NOMO-1 (cell line): ENCODE data around the gene WNK4.
"Not testable (repeated sequence)": the region's sequence is repeated elsewhere in the genome, so short reads cannot be mapped to it uniquely, and the experiment has no call there.

Source experiments
- DNase-seq, 2 experiments: peaks; one replicate each; lab custom pipeline; 2025; ENCODE audit not compliant: unreplicated experiment in 2 of 2; lab: John Stamatoyannopoulos, UW

WNK4 gene

GRCh38 chr17:42769964-42770363, 10.4 kb upstream of the WNK4 start:
- not testable (repeated sequence) for DNase-seq

DNA sequence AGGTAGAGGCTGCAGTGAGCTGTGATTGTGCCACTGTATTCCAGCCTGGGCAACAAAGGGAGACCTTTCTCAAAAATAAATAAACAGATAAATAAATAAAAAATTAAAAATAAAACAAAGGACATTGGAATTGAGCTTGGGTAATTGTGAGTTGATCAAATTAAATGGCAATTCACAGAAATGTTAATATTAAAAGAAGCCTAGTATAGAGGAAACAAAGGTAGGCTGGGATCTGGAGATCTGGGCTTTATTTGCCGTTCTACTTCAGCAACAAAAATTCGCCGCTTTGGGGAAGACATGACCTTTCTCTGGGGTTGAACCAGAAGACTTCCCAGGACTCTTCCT, 7.5 kb upstream of the WNK4 start:
- no peak for DNase-seq

DNA sequence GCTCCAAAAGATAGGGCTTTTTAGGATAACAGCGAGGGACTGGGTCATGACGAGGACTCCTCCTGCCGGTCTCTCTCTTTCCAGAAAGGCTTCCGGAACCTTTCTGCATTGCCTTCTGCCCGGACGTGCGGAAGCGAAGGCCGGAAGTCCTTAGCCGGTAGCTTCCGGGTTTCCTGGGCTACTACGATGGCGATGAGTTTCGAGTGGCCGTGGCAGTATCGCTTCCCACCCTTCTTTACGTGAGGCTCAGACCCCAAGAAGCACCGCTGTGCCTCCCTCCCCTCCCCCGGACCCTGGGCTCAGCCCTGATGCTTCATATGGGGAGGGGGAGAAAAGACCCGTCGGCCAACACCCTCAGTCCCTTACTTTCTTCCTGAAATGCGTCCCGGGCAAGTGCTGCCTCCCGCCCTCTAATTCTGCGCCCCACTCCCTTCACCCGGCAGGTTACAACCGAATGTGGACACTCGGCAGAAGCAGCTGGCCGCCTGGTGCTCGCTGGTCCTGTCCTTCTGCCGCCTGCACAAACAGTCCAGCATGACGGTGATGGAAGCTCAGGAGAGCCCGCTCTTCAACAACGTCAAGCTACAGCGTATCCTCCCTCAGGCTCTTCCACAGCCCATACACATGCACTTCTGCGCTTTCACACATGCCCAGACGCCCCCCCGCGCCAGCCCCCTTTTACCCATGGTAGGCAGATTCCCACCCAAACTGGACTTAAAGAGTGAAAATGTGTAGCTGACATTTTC, 6.9 kb upstream of the WNK4 start, which contains the start of gene VPS25:
Gene VPS25 (plus strand): TSS at position 160 of the 746 bp plus-strand sequence. CDS start 27 bp downstream, at position 187.
- DNase-seq: peak; percentile 69 to 72

DNA sequence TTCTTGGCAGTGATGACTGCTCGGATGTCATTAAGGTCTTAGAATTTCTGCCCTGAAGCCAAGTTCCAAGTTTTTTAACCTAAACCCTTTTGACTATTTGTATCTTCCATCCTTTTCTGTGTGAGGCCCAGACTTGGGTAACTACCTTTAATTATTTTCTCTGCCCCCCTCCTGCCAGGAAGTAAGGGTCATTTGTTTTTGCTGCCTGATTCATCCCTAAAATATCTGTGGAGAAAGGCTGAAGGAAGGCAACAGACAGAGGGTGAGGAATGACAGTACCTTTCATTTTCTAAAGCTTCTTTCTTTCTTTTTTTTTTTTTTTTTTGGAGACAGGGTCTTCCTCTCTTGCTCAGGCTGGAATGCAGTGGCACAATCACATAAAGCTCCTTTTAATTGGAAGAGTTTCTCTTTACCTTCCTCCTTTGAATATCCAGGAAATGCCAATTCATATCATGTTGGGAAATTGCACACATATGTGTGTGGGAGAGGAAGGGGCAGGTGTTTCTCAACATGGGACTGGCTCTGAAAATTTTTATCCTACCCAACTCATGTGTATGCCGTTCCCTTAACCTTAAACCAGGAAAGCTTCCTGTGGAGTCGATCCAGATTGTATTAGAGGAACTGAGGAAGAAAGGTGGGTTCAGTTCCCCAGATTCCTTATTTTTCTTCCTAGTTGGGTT, 6.2 kb upstream of the WNK4 start:
- no peak for DNase-seq

- DNase-seq: peak in 1 of 2 experiments; percentile 20
These were observed 4.8 kb upstream of the WNK4 start for GRCh38 chr17:42775534-42776098.

GRCh38 chr17:42778570-42778969, 1.8 kb upstream of the WNK4 start:
- DNase-seq: no peak

- DNase-seq: no peak
These were observed 990 bp upstream of the WNK4 start for GRCh38 chr17:42779304-42779935.

- DNase-seq: no peak
These were observed 635 bp downstream of the WNK4 start for GRCh38 chr17:42780851-42781638.

DNA sequence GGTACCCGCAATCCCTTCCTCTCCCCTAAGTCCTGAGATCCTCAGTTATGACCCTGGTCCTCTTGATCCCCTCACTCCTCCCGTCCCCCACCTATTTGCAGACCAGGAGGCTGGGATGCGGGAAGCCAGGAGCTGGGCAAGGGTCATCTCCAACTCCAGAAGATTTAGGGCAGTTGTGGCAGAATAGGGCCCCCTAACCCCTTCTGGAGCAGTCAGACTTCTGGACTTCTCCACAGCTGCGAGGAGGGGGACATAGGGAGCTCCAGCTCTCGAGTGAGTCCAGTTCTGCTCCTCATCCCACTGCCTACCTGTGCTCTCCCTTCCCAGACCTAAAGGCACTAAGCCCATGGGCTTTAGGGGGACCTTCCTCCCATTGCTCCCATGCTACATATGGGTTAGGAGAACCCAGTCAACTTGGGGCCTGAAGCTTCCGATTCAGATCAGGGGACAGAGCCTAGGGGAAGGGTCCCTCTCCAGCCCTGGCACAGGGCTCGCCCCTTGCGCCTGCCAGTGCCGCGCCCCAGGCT, 1.3 kb downstream of the WNK4 start:
- no peak for DNase-seq

DNA sequence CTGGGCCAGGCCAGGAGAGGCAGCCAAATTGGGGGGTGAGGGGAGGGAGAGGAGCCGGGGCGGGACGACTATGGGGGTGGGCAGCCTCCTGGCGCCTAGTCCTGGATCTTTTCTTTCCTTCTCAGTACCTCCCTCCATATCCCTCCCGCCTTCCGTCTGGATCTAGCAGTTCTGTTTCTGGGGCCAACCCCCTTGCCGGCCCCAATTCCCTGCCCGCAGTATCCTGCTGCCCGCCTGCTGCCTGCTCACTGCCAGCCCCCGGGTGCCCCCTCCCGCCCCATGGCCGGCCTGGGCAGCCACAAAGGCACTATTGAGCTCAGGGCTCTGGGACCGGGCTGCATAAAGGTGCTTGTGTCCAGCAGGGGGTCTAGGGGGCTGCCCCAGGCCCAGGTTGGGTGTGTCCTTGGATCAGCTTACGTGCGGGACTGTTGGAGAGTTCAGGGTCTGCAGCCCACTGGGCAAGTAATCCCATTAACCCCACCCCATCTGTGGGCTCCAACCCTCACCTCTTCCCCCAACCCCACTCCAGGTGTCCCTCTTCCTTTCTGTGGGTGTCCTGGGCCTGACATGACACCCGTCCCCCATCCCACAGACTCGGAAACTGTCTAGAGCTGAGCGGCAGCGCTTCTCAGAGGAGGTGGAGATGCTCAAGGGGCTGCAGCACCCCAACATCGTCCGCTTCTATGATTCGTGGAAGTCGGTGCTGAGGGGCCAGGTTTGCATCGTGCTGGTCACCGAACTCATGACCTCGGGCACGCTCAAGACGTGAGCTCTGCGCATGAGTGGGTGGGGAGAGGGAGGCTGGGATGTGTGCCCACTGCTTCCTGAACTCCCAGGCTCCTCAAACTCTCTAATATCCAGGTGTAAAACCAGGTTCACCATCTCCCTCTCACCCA, 2.0 kb downstream of the WNK4 start:
- DNase-seq: no peak

GRCh38 chr17:42783062-42783790, 2.8 kb downstream of the WNK4 start:
- DNase-seq: no peak

- DNase-seq: no peak
These were observed 3.4 kb downstream of the WNK4 start for GRCh38 chr17:42783791-42784138.

DNA sequence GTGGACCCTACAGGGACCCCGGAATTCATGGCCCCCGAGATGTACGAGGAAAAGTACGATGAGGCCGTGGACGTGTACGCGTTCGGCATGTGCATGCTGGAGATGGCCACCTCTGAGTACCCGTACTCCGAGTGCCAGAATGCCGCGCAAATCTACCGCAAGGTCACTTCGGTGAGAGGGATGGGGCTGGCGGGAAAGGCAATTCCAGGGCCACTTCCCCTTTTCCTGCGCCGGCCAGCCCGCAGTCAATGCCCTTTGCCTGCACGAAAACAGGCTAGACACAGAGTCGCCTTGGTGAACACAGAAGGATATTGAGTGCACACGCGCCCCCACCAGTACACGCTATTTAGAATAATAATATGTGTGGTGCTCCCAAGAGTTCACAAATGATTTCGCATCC, 4.0 kb downstream of the WNK4 start:
- peak; percentile 10 to 15 for DNase-seq

DNA sequence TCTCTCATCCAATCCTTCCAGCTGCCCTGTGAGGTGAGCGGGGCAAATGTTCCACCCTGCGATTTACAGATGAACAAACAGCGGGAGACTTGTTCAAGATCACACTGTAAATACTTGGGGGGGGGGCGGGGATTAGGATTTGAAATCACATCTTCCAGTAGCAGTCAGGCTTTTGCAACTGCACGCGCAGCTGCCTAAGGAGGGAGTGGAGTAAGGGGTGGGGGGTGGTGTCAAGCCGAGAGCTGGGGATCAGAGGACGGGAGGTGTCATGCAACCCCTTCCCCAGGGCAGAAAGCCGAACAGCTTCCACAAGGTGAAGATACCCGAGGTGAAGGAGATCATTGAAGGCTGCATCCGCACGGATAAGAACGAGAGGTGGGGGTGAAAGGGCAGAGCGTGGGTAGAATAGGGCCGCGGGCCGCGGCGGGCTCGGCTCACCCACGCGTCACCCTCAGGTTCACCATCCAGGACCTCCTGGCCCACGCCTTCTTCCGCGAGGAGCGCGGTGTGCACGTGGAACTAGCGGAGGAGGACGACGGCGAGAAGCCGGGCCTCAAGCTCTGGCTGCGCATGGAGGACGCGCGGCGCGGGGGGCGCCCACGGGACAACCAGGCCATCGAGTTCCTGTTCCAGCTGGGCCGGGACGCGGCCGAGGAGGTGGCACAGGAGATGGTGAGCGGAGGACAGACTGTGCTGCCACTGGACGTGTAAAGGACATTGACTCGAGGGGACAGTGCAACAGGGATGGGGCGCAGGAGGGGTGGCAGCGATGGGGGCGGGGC, 4.6 kb downstream of the WNK4 start:
- DNase-seq: no peak

DNA sequence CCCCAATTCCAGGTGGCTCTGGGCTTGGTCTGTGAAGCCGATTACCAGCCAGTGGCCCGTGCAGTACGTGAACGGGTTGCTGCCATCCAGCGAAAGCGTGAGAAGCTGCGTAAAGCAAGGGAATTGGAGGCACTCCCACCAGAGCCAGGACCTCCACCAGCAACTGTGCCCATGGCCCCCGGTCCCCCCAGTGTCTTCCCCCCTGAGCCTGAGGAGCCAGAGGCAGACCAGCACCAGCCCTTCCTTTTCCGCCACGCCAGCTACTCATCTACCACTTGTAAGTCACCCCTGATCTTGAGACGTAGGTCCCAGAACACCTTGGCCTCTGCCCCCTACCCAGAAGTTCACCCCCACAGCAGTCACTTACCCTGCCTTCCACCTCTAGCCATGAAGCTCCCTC, 6.9 kb downstream of the WNK4 start:
- DNase-seq: no peak

DNA sequence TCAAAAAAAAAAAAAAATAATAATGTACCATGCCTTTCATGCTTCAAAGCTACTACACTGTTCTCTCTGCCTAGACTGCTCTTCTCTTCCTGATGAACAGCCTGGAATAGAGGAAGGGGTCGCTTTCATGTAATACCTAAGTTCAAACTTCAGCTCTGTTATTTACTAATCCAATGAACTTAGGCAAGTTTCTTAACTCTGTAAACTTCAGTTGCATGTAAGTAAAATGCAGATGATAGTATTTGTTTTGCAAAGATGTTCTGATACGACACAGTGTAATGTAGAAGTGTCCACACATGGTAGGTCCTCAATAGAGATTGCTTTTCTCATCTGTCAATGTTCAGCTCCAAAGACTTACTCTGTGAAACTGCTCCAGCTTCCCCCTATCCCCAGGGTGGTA, 11.5 kb downstream of the WNK4 start:
- no peak for DNase-seq

DNA sequence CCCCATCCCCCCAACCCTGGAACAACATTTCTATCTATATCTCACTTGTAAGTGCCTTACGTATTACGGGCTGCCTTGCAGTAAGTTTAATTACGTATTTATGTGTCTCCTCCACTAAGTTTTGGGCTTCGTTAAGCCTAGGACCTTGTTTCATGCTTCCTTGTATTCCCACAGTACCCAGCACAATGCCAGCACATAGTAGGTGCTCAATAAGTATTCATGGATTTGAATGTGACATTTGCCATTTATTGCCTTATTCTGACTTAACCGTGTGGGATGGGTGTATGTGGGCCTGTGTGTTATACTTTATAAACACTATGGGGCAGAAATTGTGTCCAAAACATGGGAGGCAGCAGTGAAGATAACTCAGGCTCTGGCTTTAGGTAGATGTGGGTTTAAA, 12.1 kb downstream of the WNK4 start:
- no peak for DNase-seq

- no peak for DNase-seq
These were observed 14.7 kb downstream of the WNK4 start for GRCh38 chr17:42795061-42795460.
